Common myeloid progenitor, CD34-positive (primary cell): Measurements from ENCODE around the gene MAST2.

Source experiments
- CTCF ChIA-PET: fragments of 350-600 bp; sonication (Branson Sonifier 250); formaldehyde crosslinking; loops from one replicate; lab custom pipeline; 2021; ENCODE audit warnings: antibody characterized with exemption; lab: Charles Lee
- POLR2A ChIA-PET: fragments of 350-600 bp; sonication (Branson Sonifier 250); formaldehyde crosslinking; loops from one replicate; lab custom pipeline; 2021; ENCODE audit warnings: antibody characterized with exemption; lab: Charles Lee
- DNase-seq, 3 donors: peaks; one replicate each; pipeline versions ENCODE4 v3.0.0 to v3.0.0-alpha.2; 2013
- H3K27ac ChIP-seq, 2 experiments: 1 replicate in 1 of 2; 2 replicates in 1 of 2; pipeline ENCODE4 v1.7.0; 2013; ENCODE audit warnings: inconsistent platforms in 2 of 2, low read length in 2 of 2, mild to moderate bottlenecking in 2 of 2, low read depth in 1 of 2, moderate library complexity in 1 of 2; ENCODE audit not compliant: severe bottlenecking in 2 of 2, insufficient read depth in 1 of 2, poor library complexity in 1 of 2
- H3K27me3 ChIP-seq, 5 experiments: replicated peaks in 2 of 5; 1 replicate in 3 of 5; 2 replicates in 2 of 5; pipeline versions ENCODE4 v1.6.1 to v1.7.0; 2013; ENCODE audit warnings: low read length in 4 of 5, mild to moderate bottlenecking in 2 of 5, moderate library complexity in 2 of 5, inconsistent platforms in 1 of 5; ENCODE audit not compliant: insufficient read depth in 5 of 5, control insufficient read depth in 4 of 5
- H3K36me3 ChIP-seq, 4 experiments: 1 replicate in 2 of 4; 2 replicates in 2 of 4; pipeline versions ENCODE4 v1.6.1 to v1.7.0; 2013; ENCODE audit warnings: low read length in 3 of 4, control low read depth in 1 of 4, mild to moderate bottlenecking in 1 of 4; ENCODE audit not compliant: control insufficient read depth in 4 of 4, insufficient read depth in 4 of 4
- H3K4me1 ChIP-seq, 4 experiments: 1 replicate in 3 of 4; 2 replicates in 1 of 4; pipeline versions ENCODE4 v1.6.1 to v1.7.1; 2013; ENCODE audit warnings: low read length in 3 of 4, mild to moderate bottlenecking in 3 of 4, control low read depth in 1 of 4, inconsistent platforms in 1 of 4, moderate library complexity in 1 of 4; ENCODE audit not compliant: control insufficient read depth in 4 of 4, insufficient read depth in 4 of 4; ENCODE audit errors: control extremely low read depth in 1 of 4
- H3K4me3 ChIP-seq, 7 experiments: 1 replicate in 4 of 7; 2 replicates in 3 of 7; pipeline versions ENCODE4 v1.5.1 to v1.7.0; 2013; ENCODE audit warnings: mild to moderate bottlenecking in 7 of 7, low read length in 6 of 7, moderate library complexity in 6 of 7, inconsistent platforms in 2 of 7, low read depth in 2 of 7, control low read depth in 1 of 7; ENCODE audit not compliant: insufficient read depth in 4 of 7, control insufficient read depth in 1 of 7; ENCODE audit errors: extremely low read depth in 1 of 7
- H3K9me3 ChIP-seq, 5 experiments: 1 replicate in 4 of 5; 2 replicates in 1 of 5; pipeline versions ENCODE4 v1.6.1 to v1.7.1; 2013; ENCODE audit warnings: low read length in 4 of 5, mild to moderate bottlenecking in 2 of 5, inconsistent platforms in 1 of 5, low read depth in 1 of 5, moderate library complexity in 1 of 5; ENCODE audit not compliant: control insufficient read depth in 4 of 5, insufficient read depth in 2 of 5; ENCODE audit errors: control extremely low read depth in 1 of 5
- whole genome bisulfite sequencing: methylation state at CpG from one replicate; pipeline ENCODE4 v1.1.5; 2013; ENCODE audit not compliant: insufficient coverage; 5-methylcytosine and 5-hydroxymethylcytosine counted together

The MAST2 gene

DNA sequence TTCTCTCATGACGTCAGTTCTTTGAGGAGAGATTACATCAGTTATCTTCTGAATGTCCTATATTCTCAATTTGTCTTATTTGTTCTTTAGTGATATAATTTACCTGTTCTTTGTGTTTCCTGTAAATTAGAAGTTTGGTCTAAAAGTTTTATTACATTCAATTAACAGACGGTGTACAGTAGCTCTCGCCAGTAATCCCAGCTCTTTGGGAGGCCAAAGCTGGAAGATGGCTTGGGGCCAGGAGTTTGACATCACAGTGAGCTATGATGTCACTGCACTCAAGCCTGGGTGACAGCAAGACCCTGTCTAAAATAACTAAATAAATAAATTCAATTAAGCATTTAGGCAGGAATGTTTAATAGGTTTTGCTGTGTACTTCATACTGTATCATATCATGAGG, 27.6 kb upstream of the MAST2 start:
- H3K4me3 ChIP-seq, result no peak overlapping the region
- no CpG with 5 or more reads among the region's 3 CpGs for WGBS
- H3K9me3 ChIP-seq, result no peaks in the 10 kb centered on the region
- peaks cover 0 to 1% (median 0%) of the 10 kb centered on the region in 5 experiments for H3K27me3 ChIP-seq
- CTCF ChIA-PET, result no interaction called here
- no peak overlapping the region for H3K27ac ChIP-seq
- POLR2A ChIA-PET, result no interaction called here
- no peaks in the 10 kb centered on the region for H3K36me3 ChIP-seq
- H3K4me1 ChIP-seq, result no peaks in the 10 kb centered on the region
- DNase-seq, result no peak

DNA sequence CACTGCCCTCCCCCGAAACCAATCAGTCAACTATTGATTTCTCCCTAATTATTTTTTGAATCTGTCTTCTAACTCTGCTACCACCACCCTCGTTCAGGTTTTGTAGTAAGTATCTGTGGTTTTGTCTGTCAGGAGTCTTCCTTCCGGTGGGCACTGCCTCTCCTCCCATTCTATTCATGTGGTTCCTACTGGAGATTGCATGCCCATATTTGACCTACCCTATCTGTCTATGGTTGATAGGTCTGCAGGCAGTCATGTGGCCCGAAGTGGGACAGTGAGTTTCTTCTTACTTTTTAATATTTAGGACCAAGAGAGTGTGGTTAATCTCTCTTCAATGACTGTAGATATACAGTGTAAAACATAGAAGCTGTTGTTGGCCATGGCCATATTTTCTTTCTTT, 17.8 kb upstream of the MAST2 start:
- CTCF ChIA-PET, result no interaction called here
- Histone ChIP-seq H3K9me3 (no peaks in the 10 kb centered on the region), H3K36me3 (no peaks in the 10 kb centered on the region), H3K4me3 (no peak overlapping the region), H3K27ac (no peak overlapping the region), H3K4me1 (peaks cover 0 to 6% (median under 1%) of the 10 kb centered on the region in 4 experiments), H3K27me3 (peaks cover 0 to 4% (median 0%) of the 10 kb centered on the region in 5 experiments)
- WGBS, result 100% methylated on average over 1 of the region's 4 CpGs
- POLR2A ChIA-PET, result interaction anchor here (0.7 kb wide), 1 partner anchor 1417 kb away, joined by 3 read pairs; no protein-coding TSS in a partner anchor
- DNase-seq, result peak; percentile 9 to 46 (median 28)

DNA sequence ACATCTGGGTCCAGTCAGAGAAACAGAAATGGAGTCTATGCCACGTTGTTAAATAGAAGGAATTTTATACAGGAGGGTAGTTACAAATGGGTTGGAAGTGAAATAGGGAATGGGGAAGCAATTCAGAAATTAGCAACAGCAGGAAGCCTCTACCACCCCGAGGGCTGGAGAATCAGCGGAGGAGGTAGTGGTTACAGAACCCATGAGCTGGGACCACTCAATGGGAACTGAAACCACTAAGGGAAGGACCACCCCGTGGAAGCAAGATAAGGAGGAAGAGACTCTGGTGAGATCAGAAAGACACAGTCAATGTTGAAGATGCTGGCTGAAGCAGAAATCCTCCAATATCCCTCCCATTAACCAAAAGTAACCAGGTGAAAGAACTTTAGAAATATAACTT, 15.5 kb upstream of the MAST2 start:
- H3K9me3 ChIP-seq, result no peaks in the 10 kb centered on the region
- DNase-seq, result peak in 1 of 3 donors; percentile 22
- H3K4me1 ChIP-seq, result peaks cover 0 to 6% (median under 1%) of the 10 kb centered on the region in 4 experiments
- no peak overlapping the region for H3K4me3 ChIP-seq
- no peak overlapping the region for H3K27ac ChIP-seq
- ChIA-PET POLR2A (no interaction called here), CTCF (no interaction called here)
- H3K36me3 ChIP-seq, result no peaks in the 10 kb centered on the region
- WGBS, result 41% methylated on average over 4 of the region's 4 CpGs
- H3K27me3 ChIP-seq, result no peaks in the 10 kb centered on the region

DNA sequence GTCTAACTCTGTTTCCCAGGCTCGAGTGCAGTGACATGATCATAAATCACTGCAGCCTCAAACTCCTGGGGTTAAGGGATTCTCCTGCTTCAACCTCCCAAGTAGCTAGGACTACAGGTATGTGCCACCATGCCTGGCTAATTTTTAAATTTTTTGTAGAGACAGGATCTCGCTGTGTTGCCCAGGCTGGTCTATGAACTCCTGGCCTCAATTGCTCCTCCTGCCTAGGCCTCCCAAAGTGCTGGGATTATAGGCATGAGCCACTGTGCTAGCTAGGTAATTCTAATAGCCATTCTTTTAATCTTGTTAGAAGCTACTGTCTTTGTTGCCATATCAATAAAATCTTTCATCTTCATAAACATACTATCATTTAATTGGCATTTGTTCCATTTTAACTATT, 13.8 kb upstream of the MAST2 start:
- no peaks in the 10 kb centered on the region for H3K27me3 ChIP-seq
- peaks cover 0 to 6% (median under 1%) of the 10 kb centered on the region in 4 experiments for H3K4me1 ChIP-seq
- H3K36me3 ChIP-seq, result no peaks in the 10 kb centered on the region
- no peak for DNase-seq
- no peak overlapping the region for H3K4me3 ChIP-seq
- H3K9me3 ChIP-seq, result no peaks in the 10 kb centered on the region
- ChIA-PET POLR2A (no interaction called here), CTCF (no interaction called here)
- WGBS, result 43% methylated on average over 1 of the region's 2 CpGs
- H3K27ac ChIP-seq, result no peak overlapping the region

DNA sequence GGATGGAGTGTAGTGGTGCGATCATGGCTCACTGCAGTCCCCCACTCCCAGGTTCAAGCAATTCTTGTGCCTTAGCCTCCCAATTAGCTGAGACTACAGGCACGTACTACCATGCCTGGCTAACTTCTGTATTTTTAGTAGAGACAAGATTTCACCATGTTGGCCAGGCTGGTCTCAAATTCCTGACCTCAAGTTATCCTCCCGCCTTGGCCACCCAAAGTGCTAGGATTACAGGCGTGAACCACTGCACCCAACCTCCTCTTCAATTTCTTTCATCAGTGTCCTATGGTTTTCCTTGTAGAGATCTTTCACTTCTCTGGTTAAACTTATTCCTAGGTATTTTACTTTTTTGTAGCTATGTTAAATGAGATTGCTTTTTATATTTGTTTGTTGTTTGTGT, 10.7 kb upstream of the MAST2 start:
- CTCF ChIA-PET, result no interaction called here

DNA sequence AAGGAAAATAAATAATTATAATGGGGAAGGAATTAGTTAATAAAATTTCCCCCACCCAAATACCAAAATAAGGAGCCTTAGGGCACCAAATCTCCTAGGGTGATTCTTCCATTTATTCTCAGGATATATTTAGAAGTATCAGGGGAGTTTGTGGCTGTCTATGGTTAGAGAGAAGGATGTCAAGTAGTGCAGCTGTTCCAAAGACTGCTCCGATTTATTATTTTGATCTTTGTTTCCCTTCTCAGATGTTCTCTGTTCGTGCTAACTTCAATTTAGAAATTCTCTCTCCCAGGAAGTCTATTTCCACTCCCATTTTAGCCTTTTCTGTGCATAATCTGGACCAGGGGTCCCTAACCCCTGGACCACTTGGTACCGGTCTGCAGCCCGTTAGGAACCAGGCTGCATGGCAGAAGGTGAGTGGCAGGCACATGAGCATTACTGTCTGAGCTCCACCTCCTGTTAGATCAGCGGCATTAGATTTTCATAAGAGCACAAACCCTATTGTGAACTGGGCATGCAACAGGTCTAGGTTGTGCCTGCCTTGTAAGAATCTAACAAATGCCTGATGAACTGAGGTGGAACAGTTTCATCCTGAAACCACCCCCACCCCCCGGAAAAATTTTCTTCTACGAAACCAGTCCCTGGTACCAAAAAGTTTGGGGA, 9.3 kb upstream of the MAST2 start:
- Histone ChIP-seq H3K9me3 (no peaks in the 10 kb centered on the region), H3K27ac (no peak overlapping the region), H3K4me3 (no peak overlapping the region), H3K27me3 (no peaks in the 10 kb centered on the region), H3K36me3 (no peaks in the 10 kb centered on the region), H3K4me1 (no peaks in the 10 kb centered on the region)
- CTCF ChIA-PET, result no interaction called here
- 92% methylated on average over 6 of the region's 7 CpGs for WGBS
- POLR2A ChIA-PET, result no interaction called here
- DNase-seq, result no peak

More for the DNA sequence above, 10.7 kb upstream of the MAST2 start:
- no peaks in the 10 kb centered on the region for H3K9me3 ChIP-seq
- H3K36me3 ChIP-seq, result no peaks in the 10 kb centered on the region
- POLR2A ChIA-PET, result no interaction called here
- 96% methylated on average over 4 of the region's 4 CpGs for WGBS
- H3K27me3 ChIP-seq, result no peaks in the 10 kb centered on the region
- no peak overlapping the region for H3K4me3 ChIP-seq
- DNase-seq, result no peak
- no peak overlapping the region for H3K27ac ChIP-seq
- peaks cover 0 to 2% (median 0%) of the 10 kb centered on the region in 4 experiments for H3K4me1 ChIP-seq

DNA sequence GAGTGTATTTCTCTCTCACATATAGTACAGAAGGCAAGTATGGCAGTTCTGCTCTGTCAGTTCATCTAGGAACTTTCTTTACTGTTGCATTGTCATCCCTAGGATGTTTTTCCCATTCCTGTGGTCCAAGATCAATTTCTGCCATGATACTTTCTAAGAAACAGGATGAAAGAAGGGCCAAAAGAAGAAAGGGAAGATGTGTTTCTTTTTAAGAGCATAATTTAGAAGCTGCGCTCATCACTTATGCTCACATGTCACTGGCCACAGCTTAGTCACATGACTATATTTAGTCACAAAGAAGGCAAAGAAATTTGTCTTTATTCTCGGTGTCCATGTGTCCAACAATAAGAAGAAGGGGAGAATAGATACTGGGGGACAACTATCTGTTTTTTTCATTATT, 7.0 kb upstream of the MAST2 start:
- no CpG with 5 or more reads among the region's 2 CpGs for WGBS
- Histone ChIP-seq H3K27ac (no peak overlapping the region), H3K36me3 (no peaks in the 10 kb centered on the region), H3K27me3 (no peaks in the 10 kb centered on the region), H3K9me3 (no peaks in the 10 kb centered on the region), H3K4me3 (no peak overlapping the region), H3K4me1 (no peaks in the 10 kb centered on the region)
- ChIA-PET CTCF (no interaction called here), POLR2A (no interaction called here)
- DNase-seq, result no peak
